PC-3 (cell line): ENCODE results near the gene PLCL1.

Source experiments
- EZH2 ChIP-seq: fragments of 300-600 bp; sonication (generic); IDR thresholded peaks from one replicate; pipeline ENCODE4 v1.6.1; 2017; ENCODE audit warnings: antibody characterized with exemption, mild to moderate bottlenecking, low read length; ENCODE audit not compliant: unreplicated experiment
- EZH2phosphoT487 ChIP-seq: fragments of 300-600 bp; sonication (generic); IDR thresholded peaks from 2 replicates; pipeline ENCODE4 v1.6.1; 2018; ENCODE audit warnings: mild to moderate bottlenecking, antibody characterized with exemption, low read length, borderline replicate concordance
- TF ChIP-seq, protein P1 (sequence below): fragments of 300-600 bp; sonication (generic); conservative IDR thresholded peaks from 2 replicates; pipeline ENCODE4 v1.5.1; 2017; ENCODE audit warnings: antibody characterized with exemption, low read depth, mild to moderate bottlenecking, low read length

DNA sequence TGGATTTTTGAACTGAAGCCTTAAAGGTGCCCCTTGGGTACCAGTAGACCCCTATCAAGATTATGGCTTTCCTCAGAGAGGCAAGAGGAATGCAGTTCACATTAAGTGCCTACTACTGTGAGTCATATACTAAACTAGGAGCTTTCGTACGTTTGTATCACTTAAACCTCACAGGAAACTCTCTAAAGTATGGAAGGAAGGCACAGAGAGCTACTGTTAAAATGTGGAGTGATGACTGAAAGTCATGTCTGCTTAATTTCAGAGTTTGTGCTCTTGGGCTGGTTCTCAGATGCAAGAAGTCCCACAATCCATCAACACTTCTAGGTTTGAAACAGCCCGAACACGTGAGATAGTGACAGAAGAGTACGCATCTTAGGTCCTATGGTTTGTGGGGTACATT, 4.7 kb downstream of the PLCL1 start:
- no peak for TF ChIP-seq EZH2
- TF ChIP-seq, protein P1, sequence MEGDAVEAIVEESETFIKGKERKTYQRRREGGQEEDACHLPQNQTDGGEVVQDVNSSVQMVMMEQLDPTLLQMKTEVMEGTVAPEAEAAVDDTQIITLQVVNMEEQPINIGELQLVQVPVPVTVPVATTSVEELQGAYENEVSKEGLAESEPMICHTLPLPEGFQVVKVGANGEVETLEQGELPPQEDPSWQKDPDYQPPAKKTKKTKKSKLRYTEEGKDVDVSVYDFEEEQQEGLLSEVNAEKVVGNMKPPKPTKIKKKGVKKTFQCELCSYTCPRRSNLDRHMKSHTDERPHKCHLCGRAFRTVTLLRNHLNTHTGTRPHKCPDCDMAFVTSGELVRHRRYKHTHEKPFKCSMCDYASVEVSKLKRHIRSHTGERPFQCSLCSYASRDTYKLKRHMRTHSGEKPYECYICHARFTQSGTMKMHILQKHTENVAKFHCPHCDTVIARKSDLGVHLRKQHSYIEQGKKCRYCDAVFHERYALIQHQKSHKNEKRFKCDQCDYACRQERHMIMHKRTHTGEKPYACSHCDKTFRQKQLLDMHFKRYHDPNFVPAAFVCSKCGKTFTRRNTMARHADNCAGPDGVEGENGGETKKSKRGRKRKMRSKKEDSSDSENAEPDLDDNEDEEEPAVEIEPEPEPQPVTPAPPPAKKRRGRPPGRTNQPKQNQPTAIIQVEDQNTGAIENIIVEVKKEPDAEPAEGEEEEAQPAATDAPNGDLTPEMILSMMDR, result no peak
- no peak for TF ChIP-seq EZH2phosphoT487
